Sciatic nerve (tissue), 2 donors: ENCODE results near the gene MYO9B. TPM values are rescaled to one million over a fixed set of nuclear protein-coding genes. Genes with fewer than 3 reads are reported as not detected.
A peak's percentile ranks its signal among the peaks of the same experiment; 100 is the strongest.

Experiments
- ATAC-seq: fragments of 200-7000 bp; cut with Tn5 transposase; one replicate; pipeline ENCODE4 v1.9.1; 2020; ENCODE audit warnings: mild to moderate bottlenecking, moderate library complexity
- DNase-seq: peaks from one replicate; pipeline ENCODE4 v3.0.0-alpha.2; 2020; ENCODE audit warnings: low spot score
- intact Hi-C: fragments of 100-400 bp; cut with DNase I; formaldehyde crosslinking; loops from one replicate; pipeline ENCODE4 v1.14.2; 2022
- total RNA-seq: library from RNA; stranded (reverse); fragmentation: NEBNext Ultra II Directional; extraction: Animal tissue kit (Norgen Biotek cat#: 25700); gene quantifications from one replicate; pipeline ENCODE4 v1.2.1, GENCODE V29; 2021
- donor health status: DM: no; HTN: no; CAD: no.
- donor health status: DM: no; HTN: no; CAD: no.

MYO9B gene
- total RNA-seq, 1 donor from 2014 or later, result 90.7 TPM

DNA sequence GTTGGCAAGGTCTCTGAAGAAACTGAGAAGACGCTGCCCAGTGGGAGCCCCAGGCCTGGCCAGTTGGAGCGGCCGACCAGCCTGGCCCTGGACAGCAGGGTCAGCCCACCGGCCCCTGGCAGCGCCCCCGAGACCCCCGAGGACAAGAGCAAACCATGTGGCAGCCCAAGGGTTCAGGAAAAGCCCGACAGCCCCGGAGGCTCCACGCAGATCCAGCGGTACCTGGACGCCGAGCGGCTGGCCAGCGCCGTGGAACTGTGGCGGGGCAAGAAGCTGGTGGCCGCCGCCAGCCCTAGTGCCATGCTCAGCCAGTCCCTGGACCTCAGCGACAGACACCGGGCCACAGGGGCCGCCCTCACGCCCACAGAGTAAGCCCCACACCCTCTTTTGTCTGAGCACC lies 119.5 kb downstream of the MYO9B start:
- intact Hi-C loops, result no loop called here
- ATAC-seq (no peak), DNase-seq (no peak)

GRCh38 chr19:17196610-17197009 lies 121.0 kb downstream of the MYO9B start:
- DNase-seq (no peak), ATAC-seq (no peak)
- intact Hi-C loops, result no loop called here

DNA sequence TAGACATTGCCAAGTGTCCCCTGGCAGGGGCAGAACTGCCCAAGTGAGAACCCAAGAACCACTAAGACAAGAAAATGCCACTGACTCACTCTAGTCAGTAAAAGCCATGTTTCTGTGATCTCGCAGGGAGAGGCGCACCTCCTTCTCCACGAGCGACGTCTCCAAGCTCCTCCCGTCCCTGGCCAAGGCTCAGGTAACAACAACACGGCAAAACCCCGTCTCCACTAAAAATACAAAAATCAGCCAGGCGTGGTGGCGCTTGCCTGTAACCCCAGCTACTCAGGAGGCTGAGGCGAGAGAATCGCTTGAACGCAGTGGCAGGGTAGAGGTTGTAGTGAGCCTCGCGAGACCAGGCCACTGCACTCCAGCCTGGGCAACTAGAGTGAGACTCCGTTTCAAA lies 122.1 kb downstream of the MYO9B start:
- DNase-seq (no peak), ATAC-seq (no peak)
- intact Hi-C loops, result no loop called here

DNA sequence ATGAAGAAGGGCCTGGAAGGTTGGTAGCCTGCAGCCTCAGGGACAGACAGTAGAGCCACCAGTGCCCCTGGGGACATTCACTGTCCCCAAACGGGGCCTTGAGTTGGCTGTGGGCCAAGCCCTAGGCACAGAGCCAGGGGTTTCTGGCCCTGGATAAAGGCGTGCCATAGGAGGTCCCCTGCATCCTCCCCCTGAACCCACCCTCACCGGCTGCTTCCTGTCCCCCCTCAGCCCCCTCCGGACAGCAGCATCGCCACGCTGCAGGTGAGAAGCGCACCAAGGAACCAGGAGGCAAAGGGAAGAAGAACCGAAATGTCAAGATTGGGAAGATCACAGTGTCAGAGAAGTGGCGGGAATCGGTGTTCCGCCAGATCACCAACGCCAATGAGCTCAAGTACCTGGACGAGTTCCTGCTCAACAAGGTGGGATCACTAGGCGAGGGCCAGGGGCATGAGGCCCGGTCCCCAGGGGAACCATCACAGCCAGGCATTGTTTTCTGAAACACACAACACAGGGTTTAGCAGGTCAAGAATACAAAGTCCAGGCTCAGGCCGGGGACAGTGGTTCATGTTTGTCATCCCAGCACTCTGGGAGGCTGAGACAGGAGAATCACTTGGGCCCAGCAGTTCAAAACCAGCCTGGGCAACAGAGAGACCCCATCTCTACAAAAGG lies 125.0 kb downstream of the MYO9B start:
- ATAC-seq (no peak), DNase-seq (no peak)
- intact Hi-C loops, result loop anchor here (10.0 kb wide), 1 partner anchor 74 kb away; no protein-coding TSS in a partner anchor

DNA sequence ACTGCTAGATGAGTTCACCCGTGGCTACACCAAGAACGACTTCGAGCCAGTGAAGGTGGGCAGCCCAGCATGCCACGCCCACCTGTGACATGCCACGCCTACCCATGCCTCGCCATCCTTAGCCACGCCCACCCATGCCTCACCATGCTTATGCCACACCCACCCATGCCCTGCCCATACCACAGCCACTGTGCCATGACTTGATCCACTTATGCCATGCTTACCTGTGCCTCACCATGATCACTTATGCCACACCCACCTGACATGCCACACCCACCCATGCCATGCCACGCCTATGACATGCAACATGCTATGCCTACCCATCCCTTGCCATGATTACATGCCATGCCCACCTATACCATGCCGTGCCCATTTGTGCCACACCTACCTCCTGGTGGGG lies 126.7 kb downstream of the MYO9B start:
- ATAC-seq (no peak), DNase-seq (no peak)
- intact Hi-C loops, result loop anchor here (10.0 kb wide), 1 partner anchor 73 kb away; no protein-coding TSS in a partner anchor

DNA sequence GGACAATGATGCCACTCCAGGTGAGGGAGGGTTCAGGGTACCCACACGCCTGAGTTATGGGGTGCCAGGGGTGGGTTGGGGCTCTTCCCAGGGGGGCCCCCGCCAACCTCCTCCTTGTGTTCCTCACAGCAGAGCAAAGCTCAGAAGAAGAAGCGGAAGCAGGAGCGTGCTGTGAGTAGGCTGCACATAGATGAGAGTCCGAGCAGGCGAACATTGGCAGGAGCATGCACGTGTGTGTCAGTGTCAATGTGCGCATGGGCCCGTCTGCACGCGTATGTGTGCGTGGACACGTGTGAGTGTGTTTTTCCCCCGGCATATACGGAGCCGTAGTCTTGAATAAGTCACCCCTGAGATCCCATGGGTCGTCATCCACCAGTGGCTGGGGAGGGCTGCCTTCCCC lies 127.1 kb downstream of the MYO9B start:
- DNase-seq (no peak), ATAC-seq (no peak)
- intact Hi-C loops, result loop anchor here (10.0 kb wide), 1 partner anchor 72 kb away; no protein-coding TSS in a partner anchor

- intact Hi-C loops, result loop anchor here (10.0 kb wide), 1 partner anchor 69 kb away; no protein-coding TSS in a partner anchor
- peak; percentile 55 for ATAC-seq
- no peak for DNase-seq
Observed at GRCh38 chr19:17205237-17206140, 129.9 kb downstream of the MYO9B start.

- DNase-seq, result no peak
- no peak for ATAC-seq
- intact Hi-C loops, result loop anchor here (10.0 kb wide), 1 partner anchor 68 kb away; no protein-coding TSS in a partner anchor
Observed at GRCh38 chr19:17206736-17207581, 131.4 kb downstream of the MYO9B start.

DNA sequence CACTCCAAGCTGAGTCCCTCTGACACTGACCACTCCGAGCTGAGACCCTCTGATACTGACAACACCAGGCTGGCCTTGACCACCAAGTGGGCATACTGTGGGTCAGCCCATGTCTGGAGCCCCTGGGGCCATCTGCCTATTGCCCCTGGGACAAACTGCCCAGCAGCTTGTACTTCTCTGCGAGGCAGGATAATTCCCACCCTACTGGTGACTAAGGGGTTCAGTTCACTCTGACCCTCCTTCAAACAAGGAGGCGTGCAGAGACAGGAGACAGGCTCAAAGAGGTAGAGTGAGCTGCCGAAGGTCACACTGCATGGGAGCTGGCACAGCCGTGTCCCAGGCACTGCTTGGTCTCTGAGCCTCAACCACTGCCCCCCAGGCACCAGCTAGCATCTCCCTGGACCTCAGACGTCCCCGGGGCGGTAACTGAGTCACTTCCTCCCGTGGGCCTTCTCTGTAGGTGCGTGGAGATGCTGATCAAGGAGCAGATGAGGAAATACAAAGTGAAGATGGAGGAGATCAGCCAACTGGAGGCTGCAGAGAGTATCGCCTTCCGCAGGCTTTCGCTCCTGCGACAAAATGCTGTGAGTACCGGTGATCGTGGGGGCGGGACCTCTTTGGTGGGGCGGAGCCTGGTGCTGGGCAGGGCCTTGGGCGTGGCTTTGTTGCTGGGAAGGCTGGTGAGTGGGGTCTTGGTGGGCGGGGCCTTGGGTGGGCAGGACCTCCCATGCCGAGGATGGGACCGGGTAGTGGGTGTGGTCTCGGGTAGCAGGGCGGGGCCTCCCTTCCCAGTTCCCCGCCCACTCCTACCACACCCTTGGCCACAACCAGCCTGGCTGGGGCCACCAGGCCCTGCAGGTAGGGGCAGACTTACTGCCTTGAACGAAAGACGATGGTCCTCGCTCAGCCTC lies 133.8 kb downstream of the MYO9B start:
- intact Hi-C loops, result loop anchor here (10.0 kb wide), 1 partner anchor 65 kb away; no protein-coding TSS in a partner anchor
- ATAC-seq (no peak), DNase-seq (no peak)

DNA sequence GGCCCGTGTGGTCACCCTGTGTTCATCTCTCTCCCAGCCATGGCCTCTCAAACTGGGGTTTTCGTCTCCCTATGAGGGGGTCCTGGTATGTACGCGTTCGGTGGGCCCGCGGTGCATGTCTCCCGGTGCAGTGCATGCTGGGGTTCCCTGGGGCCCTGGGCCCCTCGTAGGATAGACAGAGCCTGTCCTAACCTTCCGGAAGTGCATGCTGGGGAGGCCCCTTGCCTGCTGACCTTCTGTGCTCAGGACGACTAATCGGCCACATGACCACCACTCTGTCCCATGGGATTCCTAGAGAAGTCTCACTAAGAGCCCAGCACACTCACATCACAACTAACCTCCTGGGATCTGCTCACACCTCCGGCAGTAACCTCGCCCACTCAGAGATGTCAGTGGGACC lies 134.7 kb downstream of the MYO9B start:
- DNase-seq (no peak), ATAC-seq (no peak)
- intact Hi-C loops, result no loop called here

- ATAC-seq (no peak), DNase-seq (no peak)
- intact Hi-C loops, result no loop called here
Observed at GRCh38 chr19:17211547-17212446, 136.2 kb downstream of the MYO9B start.

GRCh38 chr19:17213334-17213733 lies 137.8 kb downstream of the MYO9B start:
- DNase-seq (no peak), ATAC-seq (no peak)
- intact Hi-C loops, result no loop called here

DNA sequence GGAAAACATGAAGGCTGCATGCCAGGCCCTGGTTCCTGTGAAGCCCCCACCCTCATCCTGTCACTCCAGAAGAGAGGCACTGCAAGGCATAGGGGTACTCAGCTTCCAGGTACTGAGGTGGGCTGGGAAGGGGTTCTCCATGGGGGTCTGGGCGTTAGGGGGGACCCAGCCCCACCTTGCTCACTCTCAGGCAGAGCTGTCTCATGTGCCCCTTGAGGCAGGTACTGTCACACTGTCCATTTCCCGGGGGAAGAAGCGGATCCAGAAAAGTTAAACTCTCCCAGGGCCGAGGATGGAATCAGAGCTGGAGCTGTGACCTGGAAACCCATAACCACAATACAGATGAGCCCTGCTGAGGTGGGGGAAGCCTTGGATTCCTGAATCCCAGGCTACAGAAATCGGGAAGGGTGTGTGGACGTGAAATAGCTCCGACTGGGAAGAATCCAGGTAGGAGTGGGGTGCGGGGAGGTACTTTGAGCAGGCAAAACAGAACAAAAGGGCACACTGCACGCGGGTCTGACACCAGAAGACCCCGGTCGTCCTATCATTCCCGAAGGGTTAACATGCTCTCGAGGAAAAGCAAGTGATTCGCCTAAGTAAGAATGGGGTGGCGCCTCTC lies 139.0 kb downstream of the MYO9B start:
- intact Hi-C loops, result no loop called here
- no peak for ATAC-seq
- DNase-seq, result no peak

GRCh38 chr19:17215127-17215971 lies 139.8 kb downstream of the MYO9B start, which contains the start of gene USE1:
Gene USE1 (plus strand): TSS chr19:17215357. CDS start chr19:17215406, 49 bp downstream.
- intact Hi-C loops, result no loop called here
- DNase-seq (peak; percentile 93), ATAC-seq (peak; percentile 97)

DNA sequence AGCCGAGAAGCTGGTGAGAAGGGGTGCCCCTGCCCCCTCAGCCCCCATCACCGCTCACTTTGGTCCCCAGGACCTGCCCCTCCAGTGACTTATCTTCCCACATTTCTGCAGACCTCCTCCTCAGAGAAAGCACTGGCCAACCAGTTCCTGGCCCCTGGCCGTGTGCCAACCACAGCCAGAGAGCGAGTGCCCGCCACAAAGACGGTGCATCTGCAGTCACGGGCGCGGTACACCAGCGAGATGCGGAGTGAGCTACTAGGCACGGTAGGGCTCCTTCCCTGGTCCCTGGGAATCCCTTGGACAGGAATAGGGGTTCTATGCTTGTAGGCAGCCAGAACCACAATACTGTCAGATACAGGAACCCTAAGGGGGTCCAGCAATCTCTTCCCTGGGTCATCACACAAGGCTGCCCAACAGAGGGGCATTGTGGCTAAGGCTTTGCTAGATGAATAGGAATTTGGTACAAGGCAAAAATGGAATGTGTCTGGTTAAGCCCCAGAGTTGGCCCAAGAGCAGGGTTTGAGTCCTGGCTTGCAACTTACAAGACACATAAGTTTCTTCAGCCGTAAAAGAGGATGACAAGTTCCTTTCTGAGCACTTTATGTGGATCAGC lies 140.6 kb downstream of the MYO9B start:
- intact Hi-C loops, result no loop called here
- ATAC-seq (no peak), DNase-seq (no peak)
